RPMI8226 (cell line): ENCODE results near the gene PLEKHH2.
A peak's percentile ranks its signal among the peaks of the same experiment; 100 is the strongest.

Experiments used
- DNase-seq: peaks from one replicate; pipeline ENCODE4 v3.0.0-alpha.2; 2015

The PLEKHH2 gene

DNA sequence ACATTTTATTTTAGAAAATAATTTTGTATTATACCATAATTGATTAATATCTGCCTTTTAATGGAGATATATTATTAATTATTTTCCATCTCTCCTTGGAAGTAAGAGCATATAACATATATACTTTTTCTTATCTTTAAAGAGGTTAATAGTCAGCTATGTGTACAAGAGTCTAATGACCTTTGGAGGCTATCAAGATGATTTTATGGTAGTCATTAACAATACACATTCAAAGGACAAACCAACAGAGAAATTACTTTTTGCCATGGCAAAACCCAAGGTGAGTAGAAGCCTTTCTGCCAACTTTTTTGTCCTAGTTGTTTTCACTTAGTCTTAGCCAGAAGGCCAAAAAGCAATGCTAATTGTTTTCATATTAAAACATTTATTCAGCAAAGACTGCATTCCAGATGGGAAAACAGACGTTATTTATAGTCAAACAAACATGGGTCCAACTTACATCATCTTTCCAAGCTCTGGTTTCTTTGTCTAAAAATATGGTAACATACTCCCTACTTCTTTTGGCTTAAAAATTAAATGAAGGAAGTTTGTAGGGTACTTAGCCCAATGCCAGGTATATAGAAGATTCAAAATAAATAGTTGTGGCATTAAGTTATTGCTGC, 127.1 kb downstream of the PLEKHH2 start:
- DNase-seq: no peak

DNA sequence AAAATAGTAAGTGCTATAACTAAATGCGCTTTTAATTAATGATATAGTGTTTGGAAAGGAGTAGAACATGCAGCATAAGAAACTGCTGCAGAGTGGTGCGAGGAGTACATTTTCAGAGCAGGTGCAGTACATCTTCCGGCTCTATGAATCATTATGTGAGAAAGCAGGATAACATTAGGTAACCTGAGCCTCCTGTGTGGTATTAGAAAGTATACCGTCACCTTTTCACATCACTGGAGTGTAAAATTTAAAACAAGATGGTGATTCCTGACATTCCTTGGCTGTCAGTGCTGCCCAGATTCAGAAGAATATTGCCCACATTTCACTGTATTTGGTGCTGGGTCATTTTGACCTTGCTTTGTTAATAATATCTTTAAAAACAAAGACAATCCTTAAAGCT, 128.9 kb downstream of the PLEKHH2 start:
- no peak for DNase-seq

DNA sequence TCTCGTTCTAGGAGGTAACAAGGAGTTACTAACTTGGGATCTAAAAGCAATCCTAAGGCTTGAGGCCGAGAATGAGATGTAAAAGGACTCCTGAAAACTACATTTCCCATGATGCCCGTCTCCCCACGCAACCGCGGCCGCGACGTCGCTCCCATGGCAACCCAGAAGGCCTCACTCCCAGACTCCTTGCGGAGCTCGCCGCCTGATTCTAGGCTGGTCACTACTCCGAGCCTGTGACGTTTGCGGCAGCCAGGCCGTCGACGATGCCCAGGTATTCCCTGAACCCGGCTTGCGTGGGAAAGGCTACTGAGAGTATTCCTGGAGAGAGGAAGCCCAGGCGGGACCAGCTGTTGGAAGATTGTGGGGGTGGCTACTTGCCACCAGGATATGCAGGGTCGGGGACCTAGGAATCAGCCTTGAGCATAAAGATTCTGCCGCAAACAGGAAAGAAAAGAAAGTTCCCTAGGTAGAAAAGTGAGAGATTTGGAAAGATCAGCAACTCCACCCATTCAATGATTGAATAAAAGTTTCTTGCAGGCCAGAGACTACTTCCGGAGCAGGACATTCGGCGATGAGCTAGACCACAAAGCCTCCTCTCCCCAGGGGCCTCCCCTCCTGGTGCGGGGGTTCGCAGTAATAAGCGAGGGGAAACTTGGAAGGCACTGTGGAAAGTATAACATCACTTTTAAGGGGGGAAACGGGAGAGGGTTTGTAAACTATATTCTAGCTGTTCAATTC, 137.0 kb downstream of the PLEKHH2 start, which contains the start of gene DYNC2LI1:
DYNC2LI1 (plus strand) TSS at position 164 of the 738 bp plus-strand sequence; CDS start at position 264, 100 bp downstream.
- DNase-seq: peak; percentile 88

DNA sequence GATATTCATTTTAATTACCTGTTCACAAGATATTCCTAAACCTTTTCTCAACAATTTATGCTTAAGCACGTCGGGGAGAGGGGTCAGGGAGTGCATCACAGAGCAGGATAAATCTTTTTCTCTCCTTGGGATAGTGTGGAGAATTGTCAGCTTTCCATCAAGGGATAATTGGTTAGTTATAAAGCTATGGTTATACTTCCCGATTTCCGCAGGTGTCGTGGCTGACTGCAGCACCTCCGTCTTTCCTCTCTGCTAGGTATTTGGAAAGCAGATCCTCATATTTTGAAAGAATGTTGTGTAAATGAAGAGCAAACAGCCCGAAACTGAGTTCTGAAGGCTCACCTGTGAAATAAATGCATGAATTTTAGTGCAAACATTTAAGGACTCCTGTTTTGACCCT, 137.6 kb downstream of the PLEKHH2 start:
- no peak for DNase-seq

DNA sequence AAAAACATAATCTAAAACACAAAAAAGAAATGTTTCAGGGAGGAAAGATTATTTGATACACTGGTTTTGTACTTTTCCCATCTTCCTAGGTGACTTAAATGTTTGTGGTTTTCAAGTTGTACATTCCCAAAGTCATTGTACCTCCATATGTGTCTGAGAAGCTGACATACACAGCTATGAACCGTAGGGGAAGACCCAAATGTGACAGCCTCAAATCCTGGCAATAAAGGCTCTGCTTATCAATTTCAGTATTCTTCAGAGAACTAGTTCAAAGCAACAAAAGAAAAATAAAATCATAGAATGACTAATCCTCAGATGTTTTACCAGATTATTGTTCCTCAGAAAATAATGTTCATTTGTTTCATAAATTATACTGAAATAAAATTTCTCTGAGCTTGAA, 139.3 kb downstream of the PLEKHH2 start:
- no peak for DNase-seq

DNA sequence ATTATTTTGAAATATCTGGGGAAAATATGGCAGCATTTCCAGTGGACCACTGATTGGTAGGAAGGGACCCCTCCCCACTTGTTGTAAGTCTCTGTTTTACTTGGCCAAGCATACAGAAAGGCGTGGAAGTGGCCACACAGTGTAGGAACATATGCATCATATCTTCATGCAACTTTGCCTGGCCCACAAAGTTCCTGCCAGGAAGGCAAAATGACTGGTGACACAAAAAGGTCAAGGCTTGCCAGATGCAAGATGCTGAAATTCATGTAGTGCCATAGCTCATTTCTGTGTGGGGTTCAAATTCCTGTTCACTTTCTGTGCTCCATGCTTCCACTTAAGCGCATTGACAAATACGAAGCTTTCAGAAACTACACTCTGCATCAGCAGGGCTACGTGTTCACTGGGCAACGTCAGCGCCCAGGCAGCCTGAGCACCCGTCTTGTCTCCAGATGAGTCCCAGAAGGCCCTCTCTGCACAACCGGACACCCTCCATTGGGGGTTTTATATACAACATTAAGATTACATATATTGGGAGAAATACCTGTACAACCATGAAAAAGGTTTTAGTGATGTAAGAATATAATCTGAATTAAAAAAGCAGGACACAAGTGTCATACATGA, 140.4 kb downstream of the PLEKHH2 start:
- DNase-seq: no peak

DNA sequence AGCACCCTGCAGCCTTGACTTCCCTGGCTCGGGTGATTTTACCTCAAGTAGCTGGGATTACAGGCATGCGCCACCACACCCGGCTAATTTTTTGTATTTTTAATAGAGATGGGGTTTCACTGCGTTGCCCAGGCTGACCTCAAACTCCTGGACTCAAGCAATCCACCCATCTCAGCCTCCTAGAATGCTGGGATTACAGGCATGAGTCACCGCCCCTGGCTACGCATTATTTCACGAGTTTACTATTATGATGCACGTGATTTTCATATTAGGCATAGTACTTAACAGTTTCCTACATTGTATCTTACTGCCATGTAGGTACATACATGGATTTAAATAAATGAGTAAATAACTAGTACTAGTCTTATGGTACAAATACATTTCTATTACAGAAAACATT, 141.2 kb downstream of the PLEKHH2 start:
- no peak for DNase-seq

DNA sequence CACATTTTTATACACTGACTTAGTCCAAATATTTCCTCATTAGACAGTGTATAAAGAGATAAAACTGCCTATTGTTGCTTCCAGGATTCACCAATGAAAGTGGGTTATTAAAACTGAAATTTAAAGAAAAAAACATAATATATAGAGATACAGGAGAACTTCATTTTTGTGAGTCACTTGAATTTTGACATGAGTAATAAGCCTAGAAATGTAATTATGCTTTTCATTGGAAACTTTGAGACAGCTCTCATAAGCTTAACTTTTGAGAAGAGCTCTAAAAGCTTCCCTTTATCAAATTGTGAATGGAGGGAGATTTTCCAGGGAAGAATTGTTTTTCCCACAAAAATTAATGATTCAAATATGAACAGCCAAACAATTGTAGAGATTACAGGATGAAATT, 150.8 kb downstream of the PLEKHH2 start:
- DNase-seq: no peak

DNA sequence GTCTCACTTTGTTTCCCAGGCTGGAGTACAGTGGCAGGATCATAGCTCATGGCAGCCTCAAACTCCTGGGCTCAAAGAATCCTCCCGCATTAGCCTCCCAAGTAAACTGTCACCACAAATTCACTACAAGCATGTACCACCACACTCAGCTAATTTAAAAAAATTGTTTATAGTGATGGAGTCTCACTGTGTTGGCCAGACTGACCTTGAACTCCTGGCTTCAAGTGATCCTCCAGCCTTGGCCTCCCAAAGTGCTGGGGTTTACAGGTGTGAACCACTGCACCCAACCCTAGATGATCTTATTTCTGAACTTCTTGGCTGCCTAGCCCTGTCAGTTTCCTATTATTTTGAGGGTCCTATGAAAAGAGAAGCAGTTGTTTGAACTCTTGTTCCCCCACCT, 151.6 kb downstream of the PLEKHH2 start:
- DNase-seq: no peak

DNA sequence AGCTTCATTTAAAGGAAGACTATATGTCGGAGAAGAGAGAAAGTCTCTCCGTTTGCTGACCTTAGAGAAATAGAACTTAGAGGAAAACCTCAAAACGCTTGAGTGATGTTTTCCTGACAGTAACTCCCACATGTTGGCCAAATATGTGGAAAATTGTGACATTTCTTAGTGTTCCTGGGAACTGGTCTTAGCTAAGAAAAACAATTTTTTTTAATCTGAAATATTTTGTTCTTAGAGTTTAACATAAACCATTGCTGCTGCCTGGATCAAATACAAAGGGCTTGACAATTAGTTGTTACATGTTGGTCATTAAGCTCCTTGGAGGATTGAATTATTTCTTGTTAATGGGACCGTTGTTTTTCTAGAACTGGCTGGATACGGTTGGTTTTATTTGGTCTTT, 153.1 kb downstream of the PLEKHH2 start:
- DNase-seq: no peak

DNA sequence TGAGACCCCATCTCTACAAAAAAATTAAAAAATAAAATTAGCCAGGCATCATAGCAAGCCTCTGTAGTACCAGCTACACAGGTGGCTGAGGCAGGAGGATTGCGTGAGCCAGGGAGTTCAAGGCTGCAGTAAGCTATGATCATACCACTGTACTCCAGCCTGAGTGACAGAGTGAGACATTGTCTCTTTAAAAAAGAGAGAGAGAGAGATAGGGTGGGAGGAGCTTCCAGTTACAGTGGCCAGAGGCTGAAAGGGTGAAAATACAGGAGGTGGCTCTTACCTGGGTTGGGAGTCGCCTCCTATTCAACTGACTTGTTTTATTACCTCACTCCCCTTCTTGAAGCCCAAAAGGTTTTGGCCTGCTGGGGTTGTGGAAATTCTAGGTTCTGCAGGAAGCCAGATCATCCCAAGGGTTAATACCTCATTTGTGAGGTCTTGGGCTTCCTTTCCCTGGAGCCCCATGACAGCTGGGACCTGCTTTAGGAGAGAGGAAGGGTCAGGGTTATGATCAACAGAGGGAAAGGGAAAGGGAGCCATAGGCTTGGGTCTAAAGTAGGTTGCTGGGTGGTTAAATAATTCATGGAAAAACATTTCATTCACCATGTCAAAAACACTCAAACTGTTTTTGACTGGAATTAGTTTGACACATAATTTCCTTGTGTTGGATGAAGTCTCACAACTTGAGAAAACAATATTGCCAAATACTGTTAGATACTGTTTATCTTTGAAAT, 154.1 kb downstream of the PLEKHH2 start:
- no peak for DNase-seq

DNA sequence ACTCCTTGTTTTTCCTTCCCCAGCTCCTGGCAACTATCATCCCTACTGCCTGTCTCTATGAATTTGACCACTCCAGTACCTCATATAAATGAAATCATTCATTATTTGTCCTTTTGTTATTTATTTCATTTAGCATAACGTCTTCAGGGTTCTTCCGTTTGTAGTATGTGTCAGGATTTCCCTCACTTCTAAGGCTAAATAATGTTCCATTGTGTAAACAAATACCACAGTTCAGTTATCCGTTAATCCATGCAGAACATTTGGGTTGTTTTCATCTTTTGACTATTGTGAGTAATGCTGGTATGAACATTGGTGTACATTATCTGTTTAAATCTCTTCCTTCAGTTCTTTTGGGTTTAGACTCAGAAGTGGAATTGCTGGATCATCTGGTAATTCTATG, 155.6 kb downstream of the PLEKHH2 start:
- no peak for DNase-seq

DNA sequence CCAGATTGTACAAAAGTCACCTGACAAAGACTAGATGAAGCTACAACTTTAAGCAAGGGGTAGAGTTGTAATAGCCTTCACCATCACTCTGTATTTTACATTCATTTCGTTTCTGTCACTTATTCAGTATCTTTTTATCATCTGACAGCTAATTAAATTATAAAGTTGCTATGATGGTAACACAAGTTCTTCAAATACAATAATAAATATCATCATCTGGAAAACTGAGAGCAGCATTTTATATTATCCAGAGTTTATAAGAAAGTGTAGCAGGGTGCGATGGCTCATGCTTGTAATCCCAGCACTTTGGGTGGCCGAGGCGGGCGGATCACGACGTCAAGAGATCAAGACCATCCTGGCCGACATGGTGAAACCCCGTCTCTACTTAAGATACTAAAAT, 157.9 kb downstream of the PLEKHH2 start:
- no peak for DNase-seq

DNA sequence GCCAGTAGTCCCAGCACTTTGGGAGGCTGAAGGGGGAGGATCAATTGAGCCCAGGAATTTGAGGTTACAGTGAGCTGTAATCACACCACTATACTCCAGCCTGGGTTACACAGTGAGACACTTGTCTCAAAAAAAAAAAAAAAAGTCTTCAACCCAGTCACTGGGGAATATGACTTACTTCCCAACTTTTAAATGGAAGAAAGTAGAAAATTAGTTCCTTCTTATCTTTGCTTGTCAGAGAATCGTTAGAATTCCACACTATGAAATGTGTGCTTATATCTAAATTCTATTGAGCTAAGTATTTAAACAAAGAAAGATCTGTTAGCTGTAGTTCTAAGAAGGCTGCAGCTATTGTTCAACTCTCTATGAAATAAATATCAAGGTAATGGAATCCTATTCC, 159.1 kb downstream of the PLEKHH2 start:
- DNase-seq: no peak

DNA sequence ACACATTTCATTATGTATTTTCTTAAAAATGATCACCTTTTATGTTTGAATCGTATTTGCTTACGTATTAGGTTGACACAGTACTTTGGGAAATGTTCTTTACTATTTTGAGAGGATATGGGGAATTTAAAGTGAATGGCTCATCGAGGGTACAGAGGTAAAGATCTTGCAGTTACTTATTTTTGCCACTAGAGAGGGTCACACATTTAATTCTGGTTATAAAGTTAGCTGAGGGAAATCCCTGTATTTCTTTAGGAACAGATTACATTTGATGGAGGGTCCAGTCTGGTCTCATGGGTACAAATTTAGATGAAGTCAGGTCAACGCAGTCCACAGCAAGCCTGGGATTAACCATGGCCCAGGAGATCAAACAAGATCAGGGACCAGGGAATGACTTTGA, 161.2 kb downstream of the PLEKHH2 start:
- DNase-seq: no peak

DNA sequence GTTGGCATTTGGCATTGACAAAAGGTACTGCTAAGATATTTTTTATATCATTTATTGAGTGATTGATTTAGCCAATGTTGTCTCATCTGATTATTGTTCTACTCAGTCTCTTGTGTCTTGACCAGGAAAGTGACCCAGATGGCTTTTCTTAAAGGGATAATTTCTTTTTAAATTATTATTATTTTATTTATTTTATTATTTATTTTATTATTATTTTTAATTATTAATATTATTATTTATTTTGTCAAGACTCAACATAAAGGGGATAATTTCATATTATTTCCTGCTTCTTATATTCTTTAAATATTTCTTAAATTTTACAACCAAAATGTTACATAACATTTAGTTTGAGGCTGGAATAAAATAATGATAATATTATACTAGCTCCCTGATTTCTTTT, 163.8 kb downstream of the PLEKHH2 start:
- DNase-seq: no peak

DNA sequence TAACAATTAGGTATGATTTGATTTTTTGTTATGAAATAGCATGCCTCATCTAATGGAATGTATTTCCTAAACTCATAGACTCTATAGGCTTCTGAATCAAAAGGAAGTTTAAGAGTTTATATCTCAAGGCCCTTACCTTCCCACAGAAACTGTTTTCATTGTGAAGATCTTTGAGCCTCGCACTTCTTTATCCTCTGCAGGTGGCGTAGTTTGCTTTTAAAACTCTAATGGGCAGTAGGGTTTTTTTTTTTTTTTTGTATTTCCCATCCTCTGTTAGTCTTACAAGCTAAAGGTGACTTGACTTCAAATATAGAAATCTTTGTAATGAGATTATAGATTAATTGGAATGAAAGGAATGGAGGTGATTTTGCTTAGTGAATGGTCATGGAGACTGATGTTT, 165.1 kb downstream of the PLEKHH2 start:
- no peak for DNase-seq

DNA sequence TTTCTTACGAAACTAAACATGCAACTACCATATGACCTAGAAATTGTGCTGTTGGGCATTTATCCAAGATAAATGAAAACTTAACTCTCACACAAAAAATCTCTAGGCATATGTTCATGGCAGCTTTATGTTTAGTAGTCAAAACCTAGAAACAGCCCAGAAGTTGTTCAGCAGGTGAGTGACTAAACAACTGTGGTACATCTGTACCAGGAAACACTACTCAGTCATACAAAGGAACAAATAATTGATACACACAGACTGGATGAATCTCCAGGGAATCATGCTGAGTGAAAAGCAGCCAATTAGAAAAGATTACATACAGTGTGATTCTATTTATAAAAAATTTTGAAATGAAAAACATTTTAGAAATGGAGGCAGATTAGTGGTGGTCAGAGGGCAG, 166.1 kb downstream of the PLEKHH2 start:
- no peak for DNase-seq

DNA sequence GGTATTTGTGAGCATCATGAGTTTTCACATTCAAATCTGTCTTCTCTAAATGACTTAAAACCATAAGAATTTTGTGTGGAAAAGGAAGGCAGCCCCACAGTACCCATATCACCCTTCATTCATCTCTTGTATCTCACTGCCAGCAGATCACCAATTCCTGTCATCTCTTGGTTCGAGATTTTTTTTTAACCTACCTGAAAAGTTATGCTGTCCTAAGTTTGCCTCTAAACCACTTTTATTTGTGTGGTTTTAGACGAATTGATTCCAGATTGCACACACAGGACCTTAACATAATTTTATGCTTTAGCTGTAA, 169.6 kb downstream of the PLEKHH2 start:
- DNase-seq: no peak

DNA sequence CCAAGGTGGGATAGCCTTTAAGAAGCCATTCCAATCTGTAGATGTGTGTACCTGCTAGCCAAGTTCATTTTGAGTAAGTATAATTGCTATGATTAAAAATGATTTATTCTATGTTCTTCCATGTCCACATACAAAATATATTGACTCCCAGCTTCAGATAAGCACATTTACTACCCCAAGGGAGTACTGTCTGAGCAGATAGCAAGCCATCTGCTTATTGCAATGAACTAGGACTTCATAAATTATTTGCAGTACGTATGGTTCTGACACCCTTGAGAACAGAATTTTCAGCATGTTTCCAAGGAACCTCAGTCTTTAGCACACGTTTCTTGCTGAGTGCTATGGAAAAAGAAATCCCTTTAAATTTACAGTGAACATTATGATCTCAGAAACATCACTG, 173.4 kb downstream of the PLEKHH2 start:
- no peak for DNase-seq

DNA sequence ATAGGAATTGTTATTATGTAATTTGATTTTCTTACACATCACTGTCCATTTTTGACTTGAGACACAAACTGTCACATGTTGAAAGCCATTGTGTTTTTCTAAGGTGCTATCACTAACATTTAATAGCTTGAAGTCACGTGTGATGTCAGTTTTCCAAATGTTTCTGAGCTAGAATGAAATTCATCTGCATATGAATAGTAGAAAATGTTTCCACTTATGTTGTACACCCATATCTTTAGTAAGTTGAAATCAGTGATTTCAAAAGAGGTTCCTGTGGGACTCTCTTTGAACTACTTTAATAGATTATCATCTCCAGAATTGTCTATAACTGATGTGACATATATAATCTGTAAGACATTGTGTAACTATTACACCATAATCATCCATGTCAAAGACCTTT, 173.8 kb downstream of the PLEKHH2 start:
- DNase-seq: no peak

DNA sequence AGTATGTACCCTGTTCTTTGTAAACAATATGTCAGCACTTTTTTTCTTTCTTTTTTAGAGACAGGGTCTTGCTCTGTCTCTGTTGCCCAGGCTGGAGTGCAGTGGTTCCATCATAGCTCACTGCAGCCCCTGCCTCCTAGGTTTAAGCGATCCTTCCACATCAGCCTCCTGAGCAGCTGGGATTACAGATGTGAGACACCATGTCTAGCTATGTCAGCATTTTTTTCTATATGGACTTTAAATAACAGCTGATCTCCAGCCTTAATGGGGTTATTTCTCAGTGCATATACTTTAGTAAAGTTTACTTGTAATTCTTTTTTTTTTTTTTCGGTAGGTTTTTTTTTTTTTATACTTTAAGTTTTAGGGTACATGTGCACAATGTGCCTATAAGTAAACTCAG, 174.9 kb downstream of the PLEKHH2 start:
- no peak for DNase-seq

DNA sequence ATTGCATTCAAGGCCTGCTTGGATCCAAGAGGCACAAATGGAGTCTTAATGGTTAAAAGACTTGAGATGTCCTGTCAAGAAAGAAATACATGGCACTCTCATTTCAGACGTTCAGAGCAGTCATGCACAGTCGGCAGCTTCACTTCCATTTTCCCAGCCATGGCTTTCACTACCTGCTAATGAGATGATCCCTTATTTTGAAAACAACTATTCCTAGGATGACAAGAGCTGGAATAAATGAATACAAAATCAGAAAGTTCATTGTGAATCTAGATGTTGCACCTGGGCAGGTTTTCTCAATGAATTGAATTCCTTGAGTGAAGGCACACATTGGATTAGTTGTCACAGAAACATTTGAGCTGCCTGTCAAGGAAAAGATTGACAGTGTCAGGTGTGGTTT, 175.9 kb downstream of the PLEKHH2 start:
- no peak for DNase-seq

DNA sequence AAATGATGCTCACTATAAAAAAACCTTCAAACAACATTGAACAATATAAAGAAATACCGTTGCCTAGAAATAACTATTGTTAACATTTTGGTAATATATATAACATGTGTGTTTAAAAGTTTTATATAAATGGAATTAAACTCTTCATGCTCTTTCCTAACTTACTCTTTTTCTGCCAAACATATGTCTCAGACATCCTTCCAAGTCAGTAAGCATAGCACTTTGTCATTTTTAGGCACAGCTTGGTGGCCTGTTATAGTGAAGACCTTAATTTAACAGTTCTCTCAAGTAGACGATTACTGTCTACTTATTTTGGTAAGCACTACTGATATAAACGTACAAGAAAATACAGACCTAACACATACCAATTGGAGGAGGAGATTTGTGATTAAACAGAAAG, 177.7 kb downstream of the PLEKHH2 start:
- DNase-seq: no peak
